T47D (cell line): ENCODE data around the gene BYSL.

Source experiments
- DNase-seq, 2 experiments: peaks; one replicate each; pipeline versions ENCODE4 v3.0.0 to v3.0.0-alpha.2; 2011 to 2012; ENCODE audit warnings: low read depth in 1 of 2, low spot score in 1 of 2
- JUND ChIP-seq: IDR thresholded peaks from 2 replicates; pipeline ENCODE4 v1.6.1; 2012; ENCODE audit warnings: low read depth
- in situ Hi-C: cut with HindIII; loops from 2 replicates; pipeline ENCODE4 v1.10.0; 2016; ENCODE audit warnings: low sequenced_read_pairs, low pct_unique_long_range_greater_than_20kb

The BYSL gene

GRCh38 chr6:41963371-41963770 lies 42.1 kb downstream of the BYSL start:
- in situ Hi-C loops = no loop called here

GRCh38 chr6:41964201-41964887 lies 43.0 kb downstream of the BYSL start:
- no peak for DNase-seq
- TF ChIP-seq JUND = no peak
- in situ Hi-C loops = no loop called here

More at GRCh38 chr6:41963371-41963770, 42.1 kb downstream of the BYSL start:
- no peak for DNase-seq
- no peak for TF ChIP-seq JUND

- in situ Hi-C loops = no loop called here
- DNase-seq = no peak
Observed at GRCh38 chr6:41965429-41966213, 44.3 kb downstream of the BYSL start.

GRCh38 chr6:41966214-41966920 lies 45.1 kb downstream of the BYSL start:
- DNase-seq = no peak
- in situ Hi-C loops = no loop called here
- TF ChIP-seq JUND = no peak

More at GRCh38 chr6:41965429-41966213, 44.3 kb downstream of the BYSL start:
- no peak for TF ChIP-seq JUND

- no peak for DNase-seq
Observed at GRCh38 chr6:41966961-41967311, 45.6 kb downstream of the BYSL start.

GRCh38 chr6:41967312-41968287 lies 46.3 kb downstream of the BYSL start:
- no peak for TF ChIP-seq JUND
- no peak for DNase-seq
- in situ Hi-C loops = no loop called here

More at GRCh38 chr6:41966961-41967311, 45.6 kb downstream of the BYSL start:
- TF ChIP-seq JUND = no peak
- in situ Hi-C loops = no loop called here

GRCh38 chr6:41970436-41970846 lies 49.1 kb downstream of the BYSL start:
- in situ Hi-C loops = no loop called here
- DNase-seq = no peak

GRCh38 chr6:41972826-41973225 lies 51.5 kb downstream of the BYSL start:
- in situ Hi-C loops = no loop called here
- DNase-seq = no peak
- TF ChIP-seq JUND = no peak

More at GRCh38 chr6:41970436-41970846, 49.1 kb downstream of the BYSL start:
- no peak for TF ChIP-seq JUND

- no peak for TF ChIP-seq JUND
- in situ Hi-C loops = no loop called here
- DNase-seq = no peak
Observed at GRCh38 chr6:41974281-41974825, 53.1 kb downstream of the BYSL start.

GRCh38 chr6:41975276-41975675 lies 54.0 kb downstream of the BYSL start:
- DNase-seq = no peak
- in situ Hi-C loops = no loop called here
- TF ChIP-seq JUND = no peak

- in situ Hi-C loops = no loop called here
- TF ChIP-seq JUND = no peak
- DNase-seq = no peak
Observed at GRCh38 chr6:41976794-41977484, 55.6 kb downstream of the BYSL start.
